Left colon (tissue), 2 donors: Measurements from ENCODE around the gene CTSH. TPM values are rescaled to one million over a fixed set of nuclear protein-coding genes. Genes with fewer than 3 reads are reported as not detected.
"Not testable (repeated sequence)": the region's sequence is repeated elsewhere in the genome, so short reads cannot be mapped to it uniquely, and the experiment has no call there.

Experiments
- ATAC-seq: fragments of 200-7000 bp; cut with Tn5 transposase; one replicate; pipeline ENCODE4 v1.9.1; 2020; ENCODE audit warnings: mild to moderate bottlenecking, moderate library complexity
- DNase-seq, 2 donors: peaks; one replicate each; pipeline ENCODE4 v3.0.0-alpha.2; 2020
- intact Hi-C, 2 donors: fragments of 100-400 bp; cut with DNase I in 1 of 2; cut with micrococcal nuclease in 1 of 2; formaldehyde crosslinking; loops; one replicate each; pipeline versions ENCODE4 v1.11.2 to v1.14.0; 2022; cut with DNase I, micrococcal nuclease
- total RNA-seq, 2 donors: library from RNA; stranded (reverse); fragmentation: NEBNext Ultra II Directional; extraction: Animal tissue kit (Norgen Biotek cat#: 25700); gene quantifications; one replicate each; pipeline ENCODE4 v1.2.1, GENCODE V29; 2021
- donor health status: DM: no; HTN: no; CAD: no.
- donor health status: DM: yes; HTN: yes; CAD: no.

Gene CTSH
- total RNA-seq, 2 donors from 2014 or later: 25.6 to 66.7 TPM

GRCh38 chr15:78909160-78909695 is 35.6 kb downstream of the CTSH start:
- ATAC-seq: no peak
- intact Hi-C loops: loop anchor here in 1 of 2 donors (10.0 kb wide), 1 partner anchor 276 kb away; no protein-coding TSS in a partner anchor
- DNase-seq: no peak

- DNase-seq (no peak), ATAC-seq (no peak)
- intact Hi-C loops: loop anchor here in 1 of 2 donors (10.0 kb wide), 1 partner anchor 277 kb away; no protein-coding TSS in a partner anchor
These were observed 37.3 kb downstream of the CTSH start for GRCh38 chr15:78907577-78907976.

- intact Hi-C loops: loop anchor here in 1 of 2 donors (10.0 kb wide), 1 partner anchor 279 kb away; no protein-coding TSS in a partner anchor
- DNase-seq: no peak
- ATAC-seq: no peak
These were observed 38.6 kb downstream of the CTSH start for GRCh38 chr15:78906316-78906620.

- intact Hi-C loops: loop anchor here in 1 of 2 donors (10.0 kb wide), 1 partner anchor 280 kb away; no protein-coding TSS in a partner anchor
- no peak for ATAC-seq
- no peak for DNase-seq
These were observed 40.1 kb downstream of the CTSH start for GRCh38 chr15:78904599-78905358.

- intact Hi-C loops: loop anchor here in 1 of 2 donors (10.0 kb wide), 1 partner anchor 282 kb away; no protein-coding TSS in a partner anchor
- not testable (repeated sequence) for ATAC-seq, DNase-seq
These were observed 42.4 kb downstream of the CTSH start for GRCh38 chr15:78902281-78903032.

- intact Hi-C loops: loop anchor here in 1 of 2 donors (10.0 kb wide), 1 partner anchor 284 kb away; no protein-coding TSS in a partner anchor
- ATAC-seq, DNase-seq: not testable (repeated sequence)
These were observed 43.9 kb downstream of the CTSH start for GRCh38 chr15:78900819-78901533.

- intact Hi-C loops: no loop called here
- DNase-seq (no peak), ATAC-seq (no peak)
These were observed 46.3 kb downstream of the CTSH start for GRCh38 chr15:78898540-78898939.

GRCh38 chr15:78895471-78895870 is 49.4 kb downstream of the CTSH start:
- no peak for ATAC-seq
- intact Hi-C loops: no loop called here
- DNase-seq: no peak

GRCh38 chr15:78893538-78893937 is 51.3 kb downstream of the CTSH start:
- intact Hi-C loops: no loop called here
- DNase-seq (no peak), ATAC-seq (no peak)

- intact Hi-C loops: no loop called here
- ATAC-seq (no peak), DNase-seq (no peak)
These were observed 55.8 kb downstream of the CTSH start for GRCh38 chr15:78889000-78889399.

GRCh38 chr15:78881681-78882080 is 63.2 kb downstream of the CTSH start:
- intact Hi-C loops: no loop called here
- DNase-seq: no peak

GRCh38 chr15:78880813-78881212 is 64.0 kb downstream of the CTSH start:
- ATAC-seq (no peak), DNase-seq (no peak)
- intact Hi-C loops: no loop called here

More at GRCh38 chr15:78881681-78882080, 63.2 kb downstream of the CTSH start:
- ATAC-seq: no peak

- intact Hi-C loops: no loop called here
- DNase-seq: no peak
- ATAC-seq: no peak
These were observed 64.7 kb downstream of the CTSH start for GRCh38 chr15:78880242-78880533.

- ATAC-seq: no peak
- no peak for DNase-seq
- intact Hi-C loops: no loop called here
These were observed 65.2 kb downstream of the CTSH start for GRCh38 chr15:78879517-78880241.

GRCh38 chr15:78878356-78878755 is 66.5 kb downstream of the CTSH start:
- no peak for DNase-seq
- no peak for ATAC-seq
- intact Hi-C loops: no loop called here

GRCh38 chr15:78876954-78877353 is 67.9 kb downstream of the CTSH start:
- ATAC-seq, intact Hi-C loops, DNase-seq: not testable (repeated sequence)

- DNase-seq (no peak), ATAC-seq (no peak)
- intact Hi-C loops: no loop called here
These were observed 69.5 kb downstream of the CTSH start for GRCh38 chr15:78875107-78875914.
